Bone marrow (tissue), 2 donors: Measurements from ENCODE around the gene PRLH.
"Not testable (repeated sequence)": the region's sequence is repeated elsewhere in the genome, so short reads cannot be mapped to it uniquely, and the experiment has no call there.

Experiments used
- DNase-seq, 2 donors: peaks; one replicate each; lab custom pipeline; 2025; lab: John Stamatoyannopoulos, UW

The PRLH gene

GRCh38 chr2:237600205-237600846 lies 34.0 kb downstream of the PRLH start:
- DNase-seq, result no peak

GRCh38 chr2:237601453-237602116 lies 35.2 kb downstream of the PRLH start:
- no peak for DNase-seq

DNA sequence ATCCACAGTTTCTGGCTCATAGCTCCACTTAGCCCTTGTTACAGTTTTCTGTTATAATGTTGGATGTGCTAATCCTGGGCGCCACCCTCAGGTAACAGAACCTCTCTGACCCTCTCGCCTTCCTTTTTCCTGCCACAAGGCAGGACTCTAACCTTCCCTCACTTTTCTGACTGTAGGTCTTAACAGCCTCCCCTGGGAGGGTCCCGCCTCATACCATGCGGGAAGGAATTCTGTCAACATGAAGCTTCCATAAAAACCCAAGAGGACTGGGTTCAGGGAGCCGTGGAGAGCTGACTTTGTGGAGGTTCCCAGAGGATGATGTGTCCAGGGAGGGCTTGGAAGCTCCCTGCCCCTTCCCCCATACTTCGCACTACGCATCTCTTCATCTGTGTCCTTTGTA lies 36.0 kb downstream of the PRLH start:
- DNase-seq, result no peak

DNA sequence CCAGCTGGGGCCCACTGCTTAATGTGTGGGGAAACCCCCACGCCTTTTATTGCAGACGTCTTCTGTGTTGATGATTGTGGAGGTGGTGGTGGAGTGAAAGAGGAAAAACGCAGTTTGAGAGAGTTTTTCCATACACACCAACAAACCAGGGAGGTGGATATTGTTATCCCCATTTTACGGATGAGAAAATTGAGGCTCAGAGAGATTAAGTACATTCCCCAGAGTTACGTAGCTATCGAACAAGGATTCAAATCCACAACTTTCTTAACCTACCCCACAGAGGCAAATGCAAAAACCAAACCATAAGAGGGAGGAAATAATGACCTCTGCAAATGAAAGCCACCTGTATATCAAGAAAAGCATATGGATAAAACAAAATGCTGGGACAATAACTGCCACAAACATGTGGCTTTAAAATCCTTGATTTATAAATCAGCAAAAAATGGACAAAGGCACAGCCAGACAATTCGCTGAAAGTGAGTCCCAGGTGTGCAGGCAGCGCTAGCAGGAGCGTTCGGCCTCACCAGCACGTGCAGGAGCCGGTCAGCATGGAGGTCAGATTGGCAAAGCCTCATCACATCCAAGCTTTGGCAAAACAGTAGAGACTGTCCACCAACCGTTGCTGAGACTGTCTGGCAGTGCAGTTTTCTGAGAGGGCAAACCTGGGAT lies 36.8 kb downstream of the PRLH start:
- DNase-seq, result no peak

GRCh38 chr2:237603718-237604362 lies 37.5 kb downstream of the PRLH start:
- peak in 1 of 2 donors; percentile 95 for DNase-seq

DNA sequence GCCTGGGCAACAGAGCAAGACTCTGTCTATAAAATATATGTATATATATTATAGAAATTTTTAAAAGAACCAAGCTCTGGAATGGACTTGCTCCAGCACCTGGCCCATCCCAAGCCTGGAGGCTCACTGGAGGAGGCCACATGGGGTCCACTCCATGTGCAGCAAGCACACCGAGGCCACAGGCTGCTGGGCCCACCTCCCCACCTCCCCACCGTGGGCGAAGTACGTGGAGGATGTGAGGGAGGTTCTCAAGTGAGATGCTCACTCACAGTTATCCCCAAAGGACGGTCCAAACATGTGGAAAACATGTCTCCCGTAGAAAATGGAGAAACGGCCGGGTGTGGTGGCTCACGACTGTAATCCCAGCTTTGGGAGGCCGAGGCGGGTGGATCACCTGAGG lies 38.0 kb downstream of the PRLH start:
- no peak for DNase-seq

DNA sequence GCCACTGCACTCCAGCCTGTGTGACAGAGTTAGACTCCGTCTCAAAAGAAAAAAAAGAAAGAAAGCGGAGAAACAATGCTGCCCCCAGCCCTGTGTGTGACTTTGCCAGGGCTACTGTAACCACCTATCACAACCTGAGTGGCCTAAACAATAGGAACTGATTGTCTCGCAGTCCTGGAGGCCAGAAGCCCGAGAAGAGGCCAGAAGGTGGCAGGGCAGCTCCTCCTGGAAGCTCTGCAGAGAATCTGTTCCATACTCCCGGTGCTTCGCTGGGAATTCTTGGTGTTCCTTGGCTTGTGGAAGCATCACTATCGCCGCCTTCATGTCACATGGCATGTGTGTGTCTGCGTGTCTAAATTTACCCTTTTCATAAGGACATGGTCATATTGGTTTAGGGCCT lies 38.6 kb downstream of the PRLH start:
- no peak for DNase-seq

- DNase-seq, result not testable (repeated sequence)
Observed at GRCh38 chr2:237606522-237606921, 40.1 kb downstream of the PRLH start.

DNA sequence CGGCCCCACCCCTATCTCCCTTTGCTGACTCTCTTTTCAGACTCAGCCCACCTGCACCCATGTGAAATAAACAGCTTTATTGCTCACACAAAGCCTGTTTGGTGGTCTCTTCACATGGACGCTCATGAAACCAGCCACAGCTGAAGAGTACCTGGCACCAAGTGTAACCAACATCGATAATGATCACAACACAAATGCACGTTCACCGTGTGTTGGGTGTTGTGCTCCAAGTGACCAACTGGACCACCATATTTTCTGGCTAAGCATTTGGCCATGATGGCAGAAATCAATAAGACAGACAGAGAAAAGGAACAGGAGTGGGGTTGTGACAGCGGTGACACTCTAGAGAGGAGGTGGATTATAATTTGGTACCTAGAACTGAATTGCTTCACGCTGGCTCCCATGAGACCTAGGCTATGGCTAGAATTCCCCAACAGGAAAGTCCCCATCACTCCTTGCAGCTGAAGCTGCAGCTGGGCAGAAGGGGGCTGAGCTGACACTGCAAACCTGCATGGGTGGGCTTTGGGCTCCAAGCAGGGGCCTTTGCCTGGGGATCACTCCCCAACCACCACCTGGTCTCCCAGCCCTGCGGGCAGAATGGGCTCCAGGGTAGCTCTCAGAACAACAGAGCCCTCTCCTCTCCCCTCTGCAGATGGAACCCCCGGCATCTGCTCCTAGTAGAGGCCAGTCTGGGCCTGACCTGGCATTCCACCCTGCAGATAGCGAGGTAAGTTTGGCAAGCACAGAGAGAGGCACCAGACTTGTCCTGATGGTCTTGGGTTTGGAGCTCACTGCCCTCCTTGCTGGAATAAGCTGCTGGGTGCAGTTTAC lies 46.4 kb downstream of the PRLH start:
- DNase-seq, result no peak

DNA sequence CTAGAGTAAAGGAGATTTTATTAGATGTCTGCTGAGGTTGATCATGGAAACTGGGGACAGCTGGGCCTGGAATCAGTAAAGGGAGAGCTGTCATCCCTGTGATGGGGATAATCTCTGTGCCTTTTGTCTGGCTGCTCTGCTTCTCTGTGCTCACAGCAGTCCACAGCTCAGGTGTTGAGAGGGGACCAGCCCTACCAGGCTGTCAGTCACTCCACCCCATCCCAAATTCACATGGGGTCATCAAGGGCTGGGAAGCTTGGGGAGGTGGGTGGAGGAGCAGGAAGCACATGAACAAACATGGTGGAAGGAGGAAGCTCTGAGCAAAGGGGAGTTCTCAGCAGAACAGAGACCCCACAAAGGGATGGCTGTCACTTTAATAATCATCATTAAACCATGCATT lies 47.3 kb downstream of the PRLH start:
- DNase-seq, result no peak

DNA sequence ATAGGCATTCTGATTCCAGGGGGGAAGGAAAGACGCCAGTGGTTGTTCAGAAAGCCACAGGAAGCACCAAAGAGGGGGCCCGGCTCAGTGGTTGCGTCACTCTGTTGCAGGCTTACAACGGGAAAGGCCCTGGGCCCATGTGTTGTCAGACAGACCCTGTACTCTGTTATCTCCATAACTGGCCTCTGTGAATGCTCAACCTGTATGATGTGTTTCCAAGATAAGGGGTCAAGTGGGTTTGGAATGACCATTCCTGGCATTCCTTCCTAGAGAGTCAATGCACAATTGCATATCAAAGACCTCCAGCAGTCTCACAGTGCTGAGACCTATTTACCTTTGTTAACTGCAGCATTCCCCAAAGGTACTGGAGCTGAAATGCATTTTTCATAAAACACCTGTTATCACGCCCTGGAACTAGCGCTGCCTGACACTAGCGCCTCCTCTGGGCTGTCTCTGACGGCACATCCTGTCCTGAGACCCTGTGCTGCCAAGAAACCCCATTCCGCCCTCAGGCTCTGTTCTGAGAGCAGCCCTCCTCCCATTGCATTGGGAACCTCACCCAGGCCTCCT lies 47.9 kb downstream of the PRLH start:
- peak in 1 of 2 donors; percentile 38 for DNase-seq

DNA sequence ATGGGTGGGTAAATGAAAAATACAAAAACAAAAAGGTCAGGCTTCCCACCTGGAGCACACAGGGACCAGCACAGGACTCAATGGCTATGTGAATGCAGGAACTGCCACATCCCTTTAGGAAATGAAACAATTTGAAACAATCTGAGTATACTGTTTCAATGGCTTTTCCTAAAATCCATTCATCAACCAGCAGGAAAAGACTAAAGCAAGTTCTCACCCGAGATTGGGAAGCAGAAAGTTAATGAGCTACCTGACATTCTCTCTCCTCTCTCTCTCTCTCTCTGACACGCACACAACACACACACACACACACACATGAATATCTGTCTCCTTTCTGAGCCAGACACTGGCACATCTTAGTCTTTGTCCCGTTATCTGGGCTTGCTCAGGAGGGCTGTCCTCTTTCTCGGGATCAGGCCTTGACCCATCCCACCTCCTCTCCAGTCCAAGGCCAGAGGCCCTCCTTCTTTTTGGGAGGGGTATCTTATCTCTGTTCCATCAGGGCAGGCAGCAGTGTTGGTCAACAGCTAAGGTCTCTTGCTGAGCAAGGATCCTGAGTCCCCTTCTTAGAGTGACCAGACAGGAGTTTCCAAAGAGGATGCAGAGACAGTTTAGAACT lies 49.4 kb downstream of the PRLH start:
- DNase-seq, result no peak

DNA sequence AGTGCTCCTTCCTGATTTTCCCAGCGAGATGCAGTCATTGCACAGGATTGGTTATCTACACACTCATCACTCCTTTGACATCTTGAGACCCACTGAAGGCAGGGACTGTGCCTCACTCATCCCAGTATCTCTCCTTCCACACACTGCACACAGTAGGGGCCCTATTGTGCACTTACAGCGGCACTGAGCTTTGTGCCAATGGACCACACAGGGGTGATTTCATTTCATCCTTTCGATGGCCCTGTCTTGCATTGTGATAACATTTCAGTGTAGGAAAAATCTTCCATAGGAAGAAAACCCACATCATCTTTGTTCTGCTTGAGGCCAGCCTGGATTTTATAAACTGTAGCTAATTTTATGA lies 50.0 kb downstream of the PRLH start:
- DNase-seq, result no peak
